GM13976 (cell line): ENCODE measurements around the gene TBXA2R.

ENCODE experiments used
- DNase-seq: peaks from one replicate; pipeline ENCODE4 v3.0.0; 2012; ENCODE audit warnings: low spot score
- in situ Hi-C: fragments of 300-500 bp; cut with MboI; formaldehyde crosslinking; loops from one replicate; pipeline ENCODE4 v1.12.0; 2022; ENCODE audit warnings: low sequenced_read_pairs, mixed read lengths, inconsistent platforms; ENCODE audit not compliant: unreplicated experiment
- TF ChIP-seq, protein P1 (sequence below): IDR thresholded peaks from 2 replicates; pipeline ENCODE4 v1.5.1; 2012; ENCODE audit warnings: borderline replicate concordance, mild to moderate bottlenecking; ENCODE audit not compliant: insufficient read depth; ENCODE audit errors: extremely low read depth, missing control alignments, control extremely low read depth

The TBXA2R gene

DNA sequence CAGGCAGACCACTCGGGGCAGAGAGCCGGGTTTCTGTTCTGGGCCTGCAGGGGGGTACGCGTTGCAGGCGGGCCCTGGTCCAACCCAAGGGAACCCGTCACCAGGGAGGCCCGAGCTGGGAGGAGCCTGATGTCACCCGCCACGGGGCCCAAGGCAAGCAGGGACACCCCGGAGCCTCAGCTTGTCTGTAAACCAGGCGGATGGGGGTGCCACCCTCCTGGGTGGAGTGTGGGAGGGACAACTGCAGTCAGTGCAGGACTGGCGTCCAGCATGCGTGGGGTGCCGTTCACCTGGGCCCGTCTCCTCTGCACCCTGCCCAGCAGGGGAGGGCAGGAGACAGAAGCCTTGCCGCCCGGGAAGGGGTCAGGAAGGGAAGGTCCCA lies 12.9 kb upstream of the TBXA2R start:
- in situ Hi-C loops, result no loop called here
- TF ChIP-seq, protein P1, sequence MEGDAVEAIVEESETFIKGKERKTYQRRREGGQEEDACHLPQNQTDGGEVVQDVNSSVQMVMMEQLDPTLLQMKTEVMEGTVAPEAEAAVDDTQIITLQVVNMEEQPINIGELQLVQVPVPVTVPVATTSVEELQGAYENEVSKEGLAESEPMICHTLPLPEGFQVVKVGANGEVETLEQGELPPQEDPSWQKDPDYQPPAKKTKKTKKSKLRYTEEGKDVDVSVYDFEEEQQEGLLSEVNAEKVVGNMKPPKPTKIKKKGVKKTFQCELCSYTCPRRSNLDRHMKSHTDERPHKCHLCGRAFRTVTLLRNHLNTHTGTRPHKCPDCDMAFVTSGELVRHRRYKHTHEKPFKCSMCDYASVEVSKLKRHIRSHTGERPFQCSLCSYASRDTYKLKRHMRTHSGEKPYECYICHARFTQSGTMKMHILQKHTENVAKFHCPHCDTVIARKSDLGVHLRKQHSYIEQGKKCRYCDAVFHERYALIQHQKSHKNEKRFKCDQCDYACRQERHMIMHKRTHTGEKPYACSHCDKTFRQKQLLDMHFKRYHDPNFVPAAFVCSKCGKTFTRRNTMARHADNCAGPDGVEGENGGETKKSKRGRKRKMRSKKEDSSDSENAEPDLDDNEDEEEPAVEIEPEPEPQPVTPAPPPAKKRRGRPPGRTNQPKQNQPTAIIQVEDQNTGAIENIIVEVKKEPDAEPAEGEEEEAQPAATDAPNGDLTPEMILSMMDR, result no peak

DNA sequence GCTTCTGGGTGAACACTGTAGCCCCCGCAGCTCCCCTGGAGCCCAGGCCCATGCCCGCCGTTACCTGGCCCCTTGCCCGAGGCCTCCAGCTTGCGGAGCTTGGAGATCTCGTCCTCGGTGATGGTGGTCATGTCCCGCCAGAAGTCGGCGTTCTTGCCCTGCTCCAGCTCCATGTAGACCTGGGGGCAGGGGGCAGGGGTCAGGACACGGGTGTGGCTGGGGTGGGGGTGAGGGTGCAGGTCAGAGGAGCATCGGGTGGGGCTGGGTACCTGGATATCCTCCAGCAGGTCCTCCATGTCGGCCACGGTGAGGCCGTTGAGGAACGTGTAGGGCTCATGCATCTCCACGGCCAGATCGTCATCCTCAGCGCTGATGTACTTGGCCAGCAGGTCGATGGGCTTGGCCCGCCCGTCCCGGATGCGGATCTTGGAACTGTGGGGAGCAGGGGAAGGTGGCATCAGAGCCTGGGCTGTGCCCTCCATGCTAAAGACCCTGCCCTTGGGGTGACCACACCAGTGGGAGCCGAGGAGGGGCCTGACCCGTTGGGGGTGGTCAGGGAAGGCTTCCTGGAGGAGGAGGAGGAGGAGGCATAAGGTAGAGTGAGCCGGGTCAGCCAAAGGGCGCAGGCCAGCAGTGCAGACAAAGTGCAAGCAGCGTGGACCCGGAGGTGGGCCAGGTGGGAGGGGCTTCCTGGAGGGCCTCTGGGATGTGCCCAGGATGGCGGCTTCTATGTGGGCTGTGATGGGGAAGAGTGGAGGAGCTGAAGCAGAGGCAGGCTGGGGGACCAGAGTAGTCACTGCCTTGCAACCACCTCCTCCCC lies 12.3 kb upstream of the TBXA2R start:
- no peak for DNase-seq
- in situ Hi-C loops, result no loop called here
- TF ChIP-seq, protein P1, result no peak

More for the DNA sequence above, 12.9 kb upstream of the TBXA2R start:
- DNase-seq, result no peak

DNA sequence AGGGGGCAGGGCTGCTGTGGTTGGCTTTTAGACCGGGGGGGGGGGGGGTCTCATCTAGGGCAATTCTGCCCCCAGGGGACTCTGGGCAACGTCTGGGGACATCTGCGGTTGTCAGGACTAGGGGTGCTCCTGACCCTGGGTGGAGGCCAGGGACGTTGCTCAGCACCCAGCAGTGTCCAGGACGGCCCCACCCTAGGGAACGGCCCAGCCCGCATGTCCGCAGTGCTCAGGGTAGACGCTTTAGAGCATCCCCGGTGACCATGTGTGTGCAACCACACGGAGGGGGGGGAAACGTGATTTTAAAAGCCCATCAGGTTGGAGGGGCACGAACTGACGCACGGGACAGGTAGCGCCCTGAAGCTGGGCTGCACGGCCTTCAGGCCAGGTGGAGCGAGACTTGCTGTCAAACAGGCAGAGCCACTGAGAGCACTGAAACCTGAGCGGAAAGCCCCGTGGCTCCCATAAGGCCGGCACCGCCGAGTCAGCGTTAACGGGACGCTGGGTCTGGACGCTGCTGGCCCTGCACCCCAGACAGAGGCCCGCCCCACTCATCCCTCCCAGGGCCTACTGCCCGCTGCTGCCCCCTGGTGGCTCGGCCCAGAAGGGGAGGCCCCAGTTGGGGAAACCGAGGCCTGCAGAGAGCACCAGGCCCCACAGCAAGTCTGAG lies 11.6 kb upstream of the TBXA2R start:
- in situ Hi-C loops, result no loop called here

DNA sequence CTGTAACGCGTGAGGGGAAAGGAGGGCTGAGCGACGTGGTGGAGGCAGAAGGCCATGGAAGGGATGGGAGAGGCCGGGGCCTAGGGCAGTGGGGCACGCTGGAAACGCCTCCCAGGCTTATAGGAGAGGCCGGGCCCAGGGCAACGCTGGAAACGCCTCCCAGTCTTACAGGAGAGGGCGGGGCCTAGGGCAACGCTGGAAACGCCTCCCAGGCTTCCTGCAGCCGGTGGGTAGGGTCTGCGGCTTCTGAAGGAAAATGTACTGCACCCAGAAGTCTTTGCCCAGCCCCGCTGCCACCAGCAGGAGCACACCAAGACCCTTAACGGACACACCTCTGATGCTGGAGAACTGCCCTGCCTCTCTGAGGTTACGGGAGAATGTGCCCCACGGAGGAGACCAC lies 10.8 kb upstream of the TBXA2R start:
- in situ Hi-C loops, result no loop called here

More for the DNA sequence above, 11.6 kb upstream of the TBXA2R start:
- DNase-seq, result peak; percentile 93
- TF ChIP-seq, protein P1, result peak; percentile 83

DNA sequence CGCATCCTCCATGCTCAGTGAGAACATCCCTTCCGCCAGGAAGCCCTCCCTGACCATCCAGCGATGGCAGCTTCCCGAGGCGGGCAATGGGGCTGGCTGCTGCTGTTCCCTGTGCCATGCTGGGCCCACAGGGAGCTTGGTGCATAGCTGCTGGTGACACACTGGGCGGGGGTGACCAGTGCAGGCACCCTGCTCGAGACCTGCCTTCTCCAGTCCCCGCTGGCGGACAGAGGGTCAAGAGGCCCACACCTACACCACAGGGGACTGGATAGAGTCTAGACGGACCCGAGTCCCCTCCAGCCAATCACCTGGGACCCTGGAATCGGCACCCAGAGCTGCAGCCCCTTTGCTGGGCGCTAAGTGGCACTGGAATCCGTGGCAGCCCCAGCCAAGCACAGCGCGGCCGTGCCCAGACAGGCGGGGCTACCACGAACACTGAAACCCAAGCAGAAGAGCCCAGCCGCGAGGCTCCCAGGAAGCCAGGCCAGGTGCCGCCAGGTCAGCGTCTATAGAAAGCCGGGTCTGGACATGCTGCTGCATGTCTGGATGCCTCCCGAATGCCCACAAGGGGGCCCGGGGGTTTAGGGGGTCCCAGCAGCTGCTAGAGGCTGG lies 9.0 kb upstream of the TBXA2R start:
- TF ChIP-seq, protein P1, result no peak
- DNase-seq, result no peak
- in situ Hi-C loops, result no loop called here

More for the DNA sequence above, 10.8 kb upstream of the TBXA2R start:
- TF ChIP-seq, protein P1, result no peak
- no peak for DNase-seq

DNA sequence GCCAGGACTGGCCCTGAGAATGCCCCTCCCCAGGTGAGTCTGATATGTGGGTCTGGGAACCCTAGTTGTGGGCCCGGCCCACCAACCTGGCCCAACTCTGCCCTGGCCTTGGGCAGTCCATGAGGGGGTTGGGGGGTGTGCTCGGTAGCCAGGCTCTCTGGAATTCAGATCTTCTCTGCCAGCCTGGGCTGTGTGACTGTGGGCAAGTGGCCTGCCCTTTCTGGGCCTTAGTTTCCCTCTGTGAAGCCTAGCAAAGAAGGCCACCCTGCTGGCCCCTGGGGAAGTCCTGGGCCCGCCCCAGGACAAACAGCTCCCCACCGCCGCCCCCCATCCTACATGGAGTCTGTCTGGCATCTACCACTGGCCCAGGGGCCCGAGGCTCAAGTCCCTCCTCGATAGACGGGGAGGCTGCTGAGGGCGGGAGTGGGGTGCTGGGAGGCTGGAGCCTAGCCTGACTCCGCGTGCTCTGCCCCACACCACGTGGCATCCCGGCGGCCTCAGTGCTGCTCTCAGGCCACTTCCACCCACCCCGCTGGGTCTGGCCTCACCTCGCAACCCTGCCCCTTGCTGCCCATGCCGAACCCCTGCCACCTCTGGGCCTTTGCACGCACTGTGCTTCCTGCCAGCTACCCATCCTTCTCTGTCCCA lies 8.3 kb upstream of the TBXA2R start:
- no peak for DNase-seq
- in situ Hi-C loops, result no loop called here
- TF ChIP-seq, protein P1, result no peak
